ENCODE results near the gene PCCB.

The PCCB gene

DNA sequence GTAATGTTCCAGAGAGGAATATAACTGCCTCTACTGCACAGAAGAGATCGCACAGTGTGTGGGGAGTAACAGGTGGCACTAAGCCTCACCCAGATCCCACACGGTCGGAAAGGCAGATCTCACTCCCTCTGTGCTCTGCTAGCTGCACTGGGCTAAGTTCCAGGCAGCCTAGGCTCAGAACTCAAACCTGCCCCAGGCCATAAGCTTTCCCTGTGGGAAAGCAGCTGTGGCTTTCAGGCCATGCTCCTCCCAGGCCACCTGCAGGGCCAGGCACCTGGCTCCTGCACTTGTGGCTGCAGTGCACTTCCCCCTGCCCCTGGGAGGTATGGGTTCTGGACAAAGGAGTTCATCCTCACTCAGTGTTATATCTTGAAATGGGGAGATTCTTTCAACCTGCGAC lies 27.5 kb downstream of the PCCB start:
- no peak for DNase-seq (ENCODE audit: low spot score)
- no peak for TF ChIP-seq CTCF (IDR thresholded peaks at IDR 0.05)
- no peak overlapping the region for H3K27ac ChIP-seq
- no peak overlapping the region for H3K4me3 ChIP-seq

- H3K27ac ChIP-seq, result no peak overlapping the region
- no peak for DNase-seq (ENCODE audit: low spot score)
- TF ChIP-seq CTCF (IDR thresholded peaks at IDR 0.05), result no peak
- H3K4me3 ChIP-seq, result no peak overlapping the region
Measured at GRCh38 chr3:136279092-136279491, 29.0 kb downstream of the PCCB start.

DNA sequence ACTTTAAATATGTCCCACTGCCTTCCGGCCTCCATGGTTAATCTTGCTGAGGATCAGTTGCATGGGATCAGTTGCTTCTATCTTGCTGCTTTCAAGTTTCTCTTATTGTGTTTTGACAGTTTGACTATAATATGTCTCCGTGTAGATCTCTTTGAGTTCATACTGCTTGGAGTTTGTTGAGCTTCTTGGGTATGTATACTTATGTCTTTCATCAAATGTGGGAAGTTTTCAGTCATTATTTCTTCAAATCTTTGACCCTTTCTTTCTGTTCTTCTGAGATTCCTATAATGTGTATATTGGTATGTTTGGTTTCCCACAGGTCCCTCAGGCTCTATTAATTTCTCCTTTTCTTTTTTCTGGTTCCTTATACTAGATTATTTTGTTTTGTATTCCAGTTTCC lies 30.8 kb downstream of the PCCB start:
- Histone ChIP-seq H3K27ac (no peak overlapping the region), H3K4me3 (no peak overlapping the region)
- no peak for DNase-seq (ENCODE audit: low spot score)
- no peak for TF ChIP-seq CTCF (IDR thresholded peaks at IDR 0.05)

GRCh38 chr3:136281966-136282520 lies 31.9 kb downstream of the PCCB start:
- no peak for DNase-seq (ENCODE audit: low spot score)
- no peak for TF ChIP-seq CTCF (IDR thresholded peaks at IDR 0.05)

DNA sequence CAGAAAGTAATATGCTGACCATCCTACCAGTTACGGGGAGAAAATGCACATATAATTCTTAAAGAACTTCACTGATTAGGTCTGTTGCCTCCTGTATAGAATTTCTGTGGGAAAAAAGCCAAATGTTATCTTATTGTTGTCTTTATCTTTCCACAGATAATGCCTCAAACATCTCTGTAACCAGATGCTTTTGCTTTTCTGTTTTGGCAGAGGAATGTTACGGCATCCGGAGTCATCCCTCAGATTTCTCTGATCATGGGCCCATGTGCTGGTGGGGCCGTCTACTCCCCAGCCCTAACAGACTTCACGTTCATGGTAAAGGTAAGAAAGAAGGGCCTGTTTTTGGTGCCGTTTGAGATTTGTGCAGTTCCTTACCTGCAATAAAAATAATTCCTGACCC lies 33.5 kb downstream of the PCCB start:
- no peak for TF ChIP-seq CTCF (IDR thresholded peaks at IDR 0.05)
- DNase-seq (ENCODE audit: low spot score), result no peak
- no peak overlapping the region for H3K27ac ChIP-seq
- H3K4me3 ChIP-seq, result no peak overlapping the region

More at GRCh38 chr3:136281966-136282520, 31.9 kb downstream of the PCCB start:
- Histone ChIP-seq H3K27ac (no peak overlapping the region), H3K4me3 (no peak overlapping the region)

- Histone ChIP-seq H3K27ac (no peak overlapping the region), H3K4me3 (no peak overlapping the region)
- no peak for DNase-seq (ENCODE audit: low spot score)
- no peak for TF ChIP-seq CTCF (IDR thresholded peaks at IDR 0.05)
Measured at GRCh38 chr3:136291302-136291701, 41.2 kb downstream of the PCCB start.

DNA sequence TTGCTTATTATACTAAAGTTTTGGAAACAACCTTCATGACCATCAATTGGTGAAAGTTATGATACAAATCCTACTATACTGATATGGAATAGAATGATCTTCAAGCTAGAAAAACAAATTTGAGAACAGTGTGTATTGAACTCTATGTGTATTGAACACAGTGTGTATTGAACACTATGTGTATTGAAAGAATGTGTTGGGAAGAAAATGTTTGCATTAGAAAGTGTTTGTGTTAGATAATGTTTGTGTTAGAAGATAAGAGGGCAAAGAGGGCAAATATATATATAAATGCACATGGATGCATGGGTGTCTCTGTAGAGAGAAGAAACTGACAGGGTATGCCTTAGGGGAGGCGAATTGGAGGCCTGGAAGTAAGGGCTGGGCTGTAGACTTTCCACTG lies 42.4 kb downstream of the PCCB start:
- no peak overlapping the region for H3K27ac ChIP-seq
- DNase-seq (ENCODE audit: low spot score), result no peak
- no peak overlapping the region for H3K4me3 ChIP-seq
- no peak for TF ChIP-seq CTCF (IDR thresholded peaks at IDR 0.05)
